SK-N-SH (cell line): ENCODE measurements around the gene SCART1. TPM values are rescaled to one million over a fixed set of nuclear protein-coding genes. Genes with fewer than 3 reads are reported as not detected.

Experiments used
- CTCF ChIA-PET: fragments of 300-600, 350-600 bp; formaldehyde crosslinking; extraction: SDS; loops from one replicate; lab custom pipeline; 2021; lab: Yijun Ruan, JAX
- POLR2A ChIA-PET: fragments of 350-600 bp; sonication (Branson Sonifier 250); formaldehyde crosslinking; extraction: SDS; loops from one replicate; lab custom pipeline; 2020; ENCODE audit warnings: antibody characterized with exemption, inconsistent platforms; lab: Yijun Ruan, JAX
- DNase-seq: peaks from one replicate; pipeline ENCODE4 v3.0.0; 2012
- H2AFZ ChIP-seq: fragments of 200-600 bp; sonication (generic); 2 replicates; pipeline ENCODE4 v1.8.1; 2016; ENCODE audit warnings: antibody characterized with exemption, mild to moderate bottlenecking, low read depth
- H3F3A ChIP-seq: fragments of 200-600 bp; sonication (generic); replicated peaks from 2 replicates; pipeline ENCODE3; 2016; ENCODE audit warnings: antibody characterized with exemption, mild to moderate bottlenecking; ENCODE audit not compliant: insufficient read depth
- H3K27ac ChIP-seq, 2 experiments: fragments of 200-500 bp in 1 of 2; fragments of 200-600 bp in 1 of 2; sonication (Bioruptor generic) in 1 of 2; sonication (generic), shearing (Covaris generic) in 1 of 2; 2 replicates each; pipeline versions ENCODE4 v1.5.1 to v1.6.1; 2014 to 2016; ENCODE audit warnings: low read depth in 2 of 2, inconsistent platforms in 1 of 2, low read length in 1 of 2, mild to moderate bottlenecking in 1 of 2, mixed read lengths in 1 of 2
- H3K27me3 ChIP-seq: fragments of 200-600 bp; sonication (generic), shearing (Covaris generic); 2 replicates; pipeline ENCODE4 v1.6.1; 2016; ENCODE audit warnings: mixed run types; ENCODE audit not compliant: insufficient read depth
- H3K36me3 ChIP-seq, 2 experiments: fragments of 200-500 bp in 1 of 2; fragments of 200-600 bp in 1 of 2; sonication (Bioruptor generic) in 1 of 2; sonication (generic) in 1 of 2; replicated peaks in 1 of 2; 2 replicates each; pipeline versions ENCODE3 to v1.5.1; 2014 to 2016; ENCODE audit warnings: low read length in 1 of 2, mild to moderate bottlenecking in 1 of 2; ENCODE audit not compliant: insufficient read depth in 2 of 2, control insufficient read depth in 1 of 2
- H3K4me1 ChIP-seq, 2 experiments: fragments of 200-500 bp in 1 of 2; fragments of 200-600 bp in 1 of 2; sonication (Bioruptor generic) in 1 of 2; sonication (generic), shearing (Covaris generic) in 1 of 2; 2 replicates each; pipeline versions ENCODE4 v1.5.1 to v1.6.1; 2014 to 2016; ENCODE audit warnings: low read depth in 1 of 2, low read length in 1 of 2, mixed run types in 1 of 2; ENCODE audit not compliant: insufficient read depth in 2 of 2, control insufficient read depth in 1 of 2
- H3K4me2 ChIP-seq: fragments of 200-600 bp; sonication (generic), shearing (Covaris generic); 2 replicates; pipeline ENCODE4 v1.6.1; 2017; ENCODE audit warnings: mixed run types
- H3K4me3 ChIP-seq, 2 experiments: fragments of 200-500 bp in 1 of 2; fragments of 200-600 bp in 1 of 2; sonication (Bioruptor generic) in 1 of 2; sonication (generic), shearing (Covaris generic) in 1 of 2; 2 replicates each; pipeline versions ENCODE4 v1.5.1 to v1.8.1; 2014 to 2016; ENCODE audit warnings: low read depth in 2 of 2, inconsistent platforms in 1 of 2, low read length in 1 of 2, mild to moderate bottlenecking in 1 of 2, mixed read lengths in 1 of 2, moderate library complexity in 1 of 2
- H3K79me2 ChIP-seq: fragments of 200-600 bp; sonication (generic); 2 replicates; pipeline ENCODE4 v1.8.1; 2017; ENCODE audit warnings: mild to moderate bottlenecking; ENCODE audit not compliant: insufficient read depth
- H3K9ac ChIP-seq: fragments of 200-600 bp; sonication (generic); 2 replicates; pipeline ENCODE4 v1.6.1; 2017; ENCODE audit warnings: mixed run types
- H3K9me2 ChIP-seq: fragments of 200-600 bp; sonication (generic); 2 replicates; pipeline ENCODE4 v1.6.1; 2017; ENCODE audit warnings: mixed run types
- H3K9me3 ChIP-seq: fragments of 200-600 bp; sonication (generic); 2 replicates; pipeline ENCODE4 v1.6.1; 2017; ENCODE audit warnings: mixed run types, mild to moderate bottlenecking, moderate library complexity
- H4K20me1 ChIP-seq: fragments of 200-600 bp; sonication (generic); 2 replicates; pipeline ENCODE4 v1.6.1; 2017; ENCODE audit warnings: mild to moderate bottlenecking, mixed run types; ENCODE audit not compliant: insufficient read depth
- EP300 ChIP-seq, 2 experiments: IDR thresholded peaks; 2 replicates each; pipeline versions ENCODE4 v1.4.0 to v1.6.1; 2012; ENCODE audit warnings: borderline replicate concordance in 1 of 2, low read depth in 1 of 2, low read length in 1 of 2
- GABPA ChIP-seq: IDR thresholded peaks from 2 replicates; pipeline ENCODE4 v1.4.0; 2012; ENCODE audit warnings: low read depth, mild to moderate bottlenecking
- GATA2 ChIP-seq: sonication (generic); formaldehyde crosslinking; IDR thresholded peaks from 2 replicates; pipeline ENCODE4 v1.5.0; 2020; ENCODE audit warnings: mild to moderate bottlenecking, missing genetic modification reagents
- MXI1 ChIP-seq: IDR thresholded peaks from 2 replicates; pipeline ENCODE4 v1.6.1; 2012; ENCODE audit warnings: mild to moderate bottlenecking, low read depth, low read length, improper control_type of control experiment
- NRF1 ChIP-seq: IDR thresholded peaks from 2 replicates; pipeline ENCODE4 v1.6.1; 2012; ENCODE audit warnings: low read depth, mild to moderate bottlenecking, low read length
- RAD21 ChIP-seq: IDR thresholded peaks from 2 replicates; pipeline ENCODE4 v1.6.1; 2012; ENCODE audit warnings: mild to moderate bottlenecking, low read length
- SIN3A ChIP-seq: IDR thresholded peaks from 2 replicates; pipeline ENCODE4 v1.6.1; 2012; ENCODE audit warnings: low read depth, mild to moderate bottlenecking, low read length, moderate library complexity, borderline replicate concordance
- SMC3 ChIP-seq: IDR thresholded peaks from 2 replicates; pipeline ENCODE4 v1.6.1; 2012; ENCODE audit warnings: low read depth, low read length, improper control_type of control experiment
- TEAD4 ChIP-seq: IDR thresholded peaks from 2 replicates; pipeline ENCODE4 v1.4.0; 2012; ENCODE audit warnings: mild to moderate bottlenecking, borderline replicate concordance; ENCODE audit not compliant: insufficient read depth
- WGBS: methylation state at CpG from one replicate; pipeline ENCODE4 v1.1.6; 2017; ENCODE audit warnings: low lambda C conversion rate; 5-methylcytosine and 5-hydroxymethylcytosine counted together
- polyA plus RNA-seq, 3 experiments: library from polyadenylated mRNA; depleted of rRNA; stranded (reverse); fragments of >200 nt; gene quantifications; 2 replicates each; pipeline ENCODE4 v1.2.3, GENCODE V29; 2012
- TF ChIP-seq, protein P1 (sequence below): fragments of 200-600 bp; sonication (generic); IDR thresholded peaks from 2 replicates; pipeline ENCODE4 v1.6.1; 2017; ENCODE audit warnings: antibody characterized with exemption, mild to moderate bottlenecking, moderate library complexity
- TF ChIP-seq, protein P2 (sequence below): fragments of 150-350 bp; IDR thresholded peaks from 2 replicates; pipeline ENCODE4 v1.6.1; 2016; ENCODE audit warnings: mild to moderate bottlenecking, low read depth, low read length
- TF ChIP-seq, protein P3 (sequence below): IDR thresholded peaks from 2 replicates; pipeline ENCODE4 v1.4.0; 2012; ENCODE audit warnings: low read depth, borderline replicate concordance
- TF ChIP-seq, protein P4 (sequence below): fragments of 150-350 bp; IDR thresholded peaks from 2 replicates; pipeline ENCODE4 v1.6.1; 2017; ENCODE audit warnings: antibody characterized with exemption, low read length, low read depth, borderline replicate concordance

The SCART1 gene
- polyA plus RNA-seq, 1 of the 3 experiments (the other 2 are of a cell fraction), result 2.1 TPM

DNA sequence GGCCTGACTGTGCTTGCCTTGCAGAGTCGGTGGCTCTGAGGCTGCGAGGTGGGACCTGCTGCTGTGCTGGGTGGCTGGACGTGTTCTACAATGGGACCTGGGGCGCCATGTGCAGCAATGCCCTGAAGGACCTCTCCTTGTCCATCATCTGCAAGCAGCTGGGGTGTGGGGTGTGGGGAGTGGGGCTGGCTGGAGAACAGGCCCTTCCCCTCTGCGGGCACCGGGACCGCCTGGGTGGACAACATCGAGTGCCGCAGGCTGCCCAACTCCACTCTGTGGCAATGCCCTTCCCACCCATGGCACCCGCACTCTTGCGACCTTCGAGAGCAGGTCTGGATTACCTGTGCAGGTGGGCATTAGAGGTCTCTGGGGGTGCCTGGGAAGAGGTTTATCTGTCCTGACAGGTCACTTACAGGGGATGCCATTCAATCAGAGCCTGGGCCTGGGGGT, 10.9 kb downstream of the SCART1 start:
- 50% methylated on average over 7 of the region's 12 CpGs for WGBS
- CTCF ChIA-PET, result no interaction called here
- no peak overlapping the region for H3K4me2 ChIP-seq
- no peaks in the 10 kb centered on the region for H3K9me2 ChIP-seq
- no peaks in the 10 kb centered on the region for H3K4me1 ChIP-seq
- H3F3A ChIP-seq, result no peaks in the 10 kb centered on the region
- no peak for TF ChIP-seq MXI1
- no peaks in the 10 kb centered on the region for H3K36me3 ChIP-seq
- POLR2A ChIA-PET, result no interaction called here
- H3K9ac ChIP-seq, result no peak overlapping the region
- H4K20me1 ChIP-seq, result no peaks in the 10 kb centered on the region
- H3K4me3 ChIP-seq, result no peak overlapping the region
- H3K27me3 ChIP-seq, result no peaks in the 10 kb centered on the region
- no peak overlapping the region for H3K27ac ChIP-seq
- no peaks in the 10 kb centered on the region for H3K79me2 ChIP-seq
- no peak for DNase-seq
- H2AFZ ChIP-seq, result no peak overlapping the region
- H3K9me3 ChIP-seq, result no peaks in the 10 kb centered on the region

DNA sequence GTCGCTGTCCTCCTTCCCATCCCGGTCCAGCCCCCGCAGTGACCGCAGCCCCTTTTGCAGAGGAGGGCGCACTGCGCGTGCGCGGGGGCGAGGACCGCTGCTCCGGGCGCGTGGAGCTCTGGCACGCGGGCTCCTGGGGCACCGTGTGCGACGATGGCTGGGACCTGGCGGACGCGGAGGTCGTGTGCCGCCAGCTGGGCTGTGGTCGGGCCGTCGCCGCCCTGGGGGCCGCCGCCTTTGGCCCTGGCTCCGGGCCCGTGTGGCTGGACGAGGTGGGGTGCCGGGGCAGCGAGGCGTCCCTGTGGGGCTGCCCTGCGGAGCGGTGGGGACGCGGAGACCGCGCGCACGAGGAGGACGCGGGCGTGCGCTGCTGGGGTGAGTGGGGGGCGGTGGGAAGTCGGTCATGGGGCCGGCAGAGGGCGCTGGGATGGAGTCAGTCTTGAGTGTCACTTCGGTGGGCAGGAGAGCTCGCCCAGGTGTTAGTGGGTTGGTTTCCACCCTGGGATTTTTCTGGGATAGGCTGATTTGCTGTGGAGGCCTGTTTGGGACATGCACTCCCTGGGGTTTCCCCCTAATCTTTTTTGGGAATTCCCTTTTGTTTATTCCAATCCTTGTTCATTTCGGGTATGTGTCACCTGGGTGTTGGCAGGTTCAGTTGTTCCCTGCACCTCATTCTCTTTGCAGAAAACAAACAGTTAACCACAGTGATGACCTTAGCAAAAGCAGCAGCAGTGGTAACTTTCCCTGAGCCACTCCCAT, 11.6 kb downstream of the SCART1 start:
- ChIA-PET CTCF (interaction anchor here (1.5 kb wide), 1 partner anchor 64 kb away, joined by 3 read pairs; no protein-coding TSS in a partner anchor), POLR2A (no interaction called here)
- Histone ChIP-seq H3K9me2 (no peaks in the 10 kb centered on the region), H3F3A (no peaks in the 10 kb centered on the region), H3K4me3 (no peak overlapping the region), H3K9ac (no peak overlapping the region), H3K27ac (no peak overlapping the region), H3K4me2 (no peak overlapping the region; the same call in 1 of the 2 replicates), H3K36me3 (no peaks in the 10 kb centered on the region), H4K20me1 (no peaks in the 10 kb centered on the region), H3K27me3 (no peaks in the 10 kb centered on the region), H3K9me3 (no peaks in the 10 kb centered on the region), H2AFZ (no peak overlapping the region), H3K79me2 (no peaks in the 10 kb centered on the region), H3K4me1 (no peaks in the 10 kb centered on the region)
- no peak for DNase-seq
- WGBS, result 11% methylated on average over 21 of the region's 55 CpGs
- no peak for TF ChIP-seq GABPA
- TF ChIP-seq, protein P1, sequence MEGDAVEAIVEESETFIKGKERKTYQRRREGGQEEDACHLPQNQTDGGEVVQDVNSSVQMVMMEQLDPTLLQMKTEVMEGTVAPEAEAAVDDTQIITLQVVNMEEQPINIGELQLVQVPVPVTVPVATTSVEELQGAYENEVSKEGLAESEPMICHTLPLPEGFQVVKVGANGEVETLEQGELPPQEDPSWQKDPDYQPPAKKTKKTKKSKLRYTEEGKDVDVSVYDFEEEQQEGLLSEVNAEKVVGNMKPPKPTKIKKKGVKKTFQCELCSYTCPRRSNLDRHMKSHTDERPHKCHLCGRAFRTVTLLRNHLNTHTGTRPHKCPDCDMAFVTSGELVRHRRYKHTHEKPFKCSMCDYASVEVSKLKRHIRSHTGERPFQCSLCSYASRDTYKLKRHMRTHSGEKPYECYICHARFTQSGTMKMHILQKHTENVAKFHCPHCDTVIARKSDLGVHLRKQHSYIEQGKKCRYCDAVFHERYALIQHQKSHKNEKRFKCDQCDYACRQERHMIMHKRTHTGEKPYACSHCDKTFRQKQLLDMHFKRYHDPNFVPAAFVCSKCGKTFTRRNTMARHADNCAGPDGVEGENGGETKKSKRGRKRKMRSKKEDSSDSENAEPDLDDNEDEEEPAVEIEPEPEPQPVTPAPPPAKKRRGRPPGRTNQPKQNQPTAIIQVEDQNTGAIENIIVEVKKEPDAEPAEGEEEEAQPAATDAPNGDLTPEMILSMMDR, result peak; percentile 13; the same call in 1 of the 2 replicates

DNA sequence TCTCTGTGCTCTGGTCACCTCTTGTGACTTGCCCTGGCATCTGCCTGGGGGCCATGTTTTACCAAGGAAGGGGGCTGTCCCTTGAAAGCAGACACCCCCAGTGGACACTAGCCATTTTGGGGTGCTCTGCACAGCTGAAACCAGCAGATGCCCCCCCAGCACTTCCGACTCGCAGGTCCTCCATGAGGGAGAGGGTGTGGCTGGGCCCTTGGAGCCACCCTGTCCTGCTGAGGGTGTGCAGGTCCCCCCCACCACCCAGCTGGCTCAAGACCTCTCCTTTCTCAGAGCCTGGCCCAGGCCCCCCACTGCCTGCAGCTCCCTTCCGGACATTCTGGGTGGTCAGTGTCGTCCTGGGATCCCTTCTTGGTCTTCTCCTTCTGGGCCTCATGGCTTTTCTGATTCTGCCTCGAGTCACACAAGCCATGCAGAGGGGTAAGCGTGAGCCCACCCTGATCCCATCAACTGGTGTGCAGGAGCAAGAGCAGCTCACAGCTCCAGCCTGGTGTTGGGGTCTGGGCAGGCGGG, 12.3 kb downstream of the SCART1 start:
- Histone ChIP-seq H3K9me2 (no peaks in the 10 kb centered on the region), H3K9ac (no peak overlapping the region), H3K27ac (no peak overlapping the region), H3K4me1 (no peaks in the 10 kb centered on the region), H4K20me1 (no peaks in the 10 kb centered on the region), H3K4me3 (no peak overlapping the region), H3K9me3 (no peaks in the 10 kb centered on the region), H3K79me2 (no peaks in the 10 kb centered on the region), H2AFZ (no peak overlapping the region), H3F3A (no peaks in the 10 kb centered on the region), H3K27me3 (no peaks in the 10 kb centered on the region), H3K4me2 (no peak overlapping the region), H3K36me3 (no peaks in the 10 kb centered on the region)
- POLR2A ChIA-PET, result no interaction called here
- WGBS, result 20% methylated on average over 4 of the region's 7 CpGs
- CTCF ChIA-PET, result interaction anchor here (1.5 kb wide), 1 partner anchor 64 kb away, joined by 3 read pairs; no protein-coding TSS in a partner anchor
- DNase-seq, result no peak
- TF ChIP-seq MXI1 (no peak), NRF1 (no peak), GATA2 (CRISPR knock-in tag) (no peak), SIN3A (no peak), RAD21 (no peak), EP300 (IDR thresholded peaks at IDR 0.05; ENCODE audit: borderline replicate concordance in 1 of 2, low read depth in 1 of 2, low read length in 1 of 2) (no peak), SMC3 (no peak), TEAD4 (no peak)
- TF ChIP-seq, protein P2, sequence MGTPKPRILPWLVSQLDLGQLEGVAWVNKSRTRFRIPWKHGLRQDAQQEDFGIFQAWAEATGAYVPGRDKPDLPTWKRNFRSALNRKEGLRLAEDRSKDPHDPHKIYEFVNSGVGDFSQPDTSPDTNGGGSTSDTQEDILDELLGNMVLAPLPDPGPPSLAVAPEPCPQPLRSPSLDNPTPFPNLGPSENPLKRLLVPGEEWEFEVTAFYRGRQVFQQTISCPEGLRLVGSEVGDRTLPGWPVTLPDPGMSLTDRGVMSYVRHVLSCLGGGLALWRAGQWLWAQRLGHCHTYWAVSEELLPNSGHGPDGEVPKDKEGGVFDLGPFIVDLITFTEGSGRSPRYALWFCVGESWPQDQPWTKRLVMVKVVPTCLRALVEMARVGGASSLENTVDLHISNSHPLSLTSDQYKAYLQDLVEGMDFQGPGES, result no peak
- TF ChIP-seq, protein P3, sequence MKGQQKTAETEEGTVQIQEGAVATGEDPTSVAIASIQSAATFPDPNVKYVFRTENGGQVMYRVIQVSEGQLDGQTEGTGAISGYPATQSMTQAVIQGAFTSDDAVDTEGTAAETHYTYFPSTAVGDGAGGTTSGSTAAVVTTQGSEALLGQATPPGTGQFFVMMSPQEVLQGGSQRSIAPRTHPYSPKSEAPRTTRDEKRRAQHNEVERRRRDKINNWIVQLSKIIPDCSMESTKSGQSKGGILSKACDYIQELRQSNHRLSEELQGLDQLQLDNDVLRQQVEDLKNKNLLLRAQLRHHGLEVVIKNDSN, result no peak
- TF ChIP-seq, protein P4, sequence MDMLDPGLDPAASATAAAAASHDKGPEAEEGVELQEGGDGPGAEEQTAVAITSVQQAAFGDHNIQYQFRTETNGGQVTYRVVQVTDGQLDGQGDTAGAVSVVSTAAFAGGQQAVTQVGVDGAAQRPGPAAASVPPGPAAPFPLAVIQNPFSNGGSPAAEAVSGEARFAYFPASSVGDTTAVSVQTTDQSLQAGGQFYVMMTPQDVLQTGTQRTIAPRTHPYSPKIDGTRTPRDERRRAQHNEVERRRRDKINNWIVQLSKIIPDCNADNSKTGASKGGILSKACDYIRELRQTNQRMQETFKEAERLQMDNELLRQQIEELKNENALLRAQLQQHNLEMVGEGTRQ, result no peak
